HG02970 (cell line): ENCODE results near the gene GTF2H1.

ENCODE experiments used
- ATAC-seq: cut with Tn5 transposase; IDR thresholded peaks from one replicate; pipeline ENCODE4 v1.9.1; 2021; ENCODE audit warnings: mild to moderate bottlenecking, moderate library complexity, moderate number of reproducible peaks; ENCODE audit not compliant: unreplicated experiment, low FRiP score

GTF2H1 gene

GRCh38 chr11:18321969-18322711, at the start of gene GTF2H1, which contains the start of gene HPS5:
TSS of gene GTF2H1 (plus strand) at chr11:18322567. CDS start at chr11:18333075, 10,508 bp downstream.
TSS of gene HPS5 (minus strand) at chr11:18322140. CDS start at chr11:18317858, 4,282 bp downstream.
- peak; percentile 84 for ATAC-seq

GRCh38 chr11:18277565-18278271, 44.6 kb upstream of the GTF2H1 start:
- no peak for ATAC-seq

GRCh38 chr11:18280438-18281045, 41.8 kb upstream of the GTF2H1 start:
- ATAC-seq = peak; percentile 60

- no peak for ATAC-seq
Observed at GRCh38 chr11:18282626-18283025, 39.7 kb upstream of the GTF2H1 start.

- no peak for ATAC-seq
Observed at GRCh38 chr11:18285841-18286240, 36.5 kb upstream of the GTF2H1 start.

GRCh38 chr11:18288911-18289310, 33.5 kb upstream of the GTF2H1 start:
- no peak for ATAC-seq

GRCh38 chr11:18294862-18295261, 27.5 kb upstream of the GTF2H1 start:
- no peak for ATAC-seq

- ATAC-seq = no peak
Observed at GRCh38 chr11:18295316-18295715, 27.1 kb upstream of the GTF2H1 start.

GRCh38 chr11:18299721-18300120, 22.6 kb upstream of the GTF2H1 start:
- no peak for ATAC-seq

GRCh38 chr11:18304745-18305144, 17.6 kb upstream of the GTF2H1 start:
- ATAC-seq = no peak

GRCh38 chr11:18307461-18308139, 14.8 kb upstream of the GTF2H1 start:
- ATAC-seq = no peak

- no peak for ATAC-seq
Observed at GRCh38 chr11:18308242-18308641, 14.1 kb upstream of the GTF2H1 start.

- ATAC-seq = no peak
Observed at GRCh38 chr11:18309691-18310090, 12.7 kb upstream of the GTF2H1 start.

- no peak for ATAC-seq
Observed at GRCh38 chr11:18310800-18311340, 11.5 kb upstream of the GTF2H1 start.

GRCh38 chr11:18312012-18312411, 10.4 kb upstream of the GTF2H1 start:
- no peak for ATAC-seq

GRCh38 chr11:18312663-18313420, 9.5 kb upstream of the GTF2H1 start:
- no peak for ATAC-seq

- no peak for ATAC-seq
Observed at GRCh38 chr11:18313965-18314763, 8.2 kb upstream of the GTF2H1 start.

- no peak for ATAC-seq
Observed at GRCh38 chr11:18314784-18315523, 7.4 kb upstream of the GTF2H1 start.
